SW480 (cell line): Measurements from ENCODE around the gene KRT79.
"Not testable (repeated sequence)": the region's sequence is repeated elsewhere in the genome, so short reads cannot be mapped to it uniquely, and the experiment has no call there.

Experiments used
- DNase-seq: peaks from one replicate; pipeline ENCODE4 v3.0.0-alpha.2; 2016; ENCODE audit warnings: low spot score

The KRT79 gene

DNA sequence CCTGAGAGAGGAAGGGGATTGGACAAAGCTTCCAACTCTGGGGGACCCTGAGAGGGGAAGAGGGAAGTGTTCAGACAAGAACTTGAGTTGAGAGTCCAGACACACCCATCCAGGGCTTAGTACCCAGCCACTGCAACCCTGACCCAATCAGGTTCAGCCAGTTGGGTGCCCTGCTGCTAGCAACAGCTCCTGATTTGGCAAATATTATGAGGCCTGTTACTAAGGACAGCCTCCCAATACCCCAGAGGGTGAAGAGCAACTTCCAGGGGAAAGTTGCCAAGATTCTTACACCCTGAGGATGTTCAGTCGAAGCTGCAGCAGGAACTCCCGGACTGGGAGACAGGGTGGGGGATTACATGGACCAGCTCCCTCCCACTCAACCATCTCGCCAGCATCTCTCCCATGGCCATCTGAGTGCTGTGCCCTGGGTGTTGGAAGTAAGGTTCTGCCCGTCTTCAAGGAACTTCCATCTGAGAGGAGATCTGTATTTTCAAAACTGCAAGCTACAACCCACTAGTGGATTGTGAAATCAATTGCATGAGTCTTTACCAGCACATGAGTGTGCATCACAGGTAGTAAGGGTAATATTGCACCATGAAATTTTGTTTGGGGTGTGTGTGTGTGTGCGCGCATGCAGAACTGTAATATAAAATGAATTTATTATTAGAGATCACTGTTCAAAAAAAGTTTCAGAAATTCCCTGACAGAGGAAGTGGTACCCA, 26.2 kb upstream of the KRT79 start:
- DNase-seq: no peak

DNA sequence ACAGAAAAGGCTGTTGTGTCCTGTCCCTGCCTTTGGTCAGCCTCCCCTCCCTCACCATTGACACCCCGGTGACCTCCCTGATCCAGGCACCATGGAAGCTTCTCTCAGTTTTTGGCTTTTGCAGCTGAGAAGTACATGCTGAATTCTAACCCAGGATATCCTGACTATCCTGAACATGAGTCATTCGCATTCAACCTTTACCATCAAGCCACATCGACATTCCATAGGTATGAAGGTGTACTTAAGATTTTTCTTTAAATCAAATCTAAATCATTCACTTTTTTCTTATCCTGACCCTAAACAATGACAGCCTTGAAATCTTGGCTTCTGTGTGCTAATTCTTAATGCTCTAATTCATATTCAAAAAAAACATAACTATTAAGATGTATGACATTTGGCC, 23.4 kb upstream of the KRT79 start:
- no peak for DNase-seq

DNA sequence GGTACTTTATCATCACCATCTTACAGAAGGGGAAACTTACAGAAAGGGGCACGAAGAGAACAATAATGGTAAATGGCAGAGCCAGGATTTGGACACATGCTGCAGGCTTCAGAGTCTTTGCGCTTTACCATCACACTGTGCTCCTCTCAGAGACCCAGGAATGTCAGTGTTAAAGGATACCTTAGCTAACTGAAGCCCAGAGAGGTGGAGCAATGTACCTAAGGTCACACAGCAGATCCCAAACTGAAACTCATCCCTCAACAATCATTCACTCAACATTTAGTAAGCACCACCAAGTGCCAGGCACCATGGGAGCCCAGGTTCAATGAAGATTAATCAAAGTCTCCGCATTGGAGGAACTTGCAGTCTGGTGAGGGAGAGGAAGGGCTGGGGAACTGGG, 22.7 kb upstream of the KRT79 start:
- no peak for DNase-seq

DNA sequence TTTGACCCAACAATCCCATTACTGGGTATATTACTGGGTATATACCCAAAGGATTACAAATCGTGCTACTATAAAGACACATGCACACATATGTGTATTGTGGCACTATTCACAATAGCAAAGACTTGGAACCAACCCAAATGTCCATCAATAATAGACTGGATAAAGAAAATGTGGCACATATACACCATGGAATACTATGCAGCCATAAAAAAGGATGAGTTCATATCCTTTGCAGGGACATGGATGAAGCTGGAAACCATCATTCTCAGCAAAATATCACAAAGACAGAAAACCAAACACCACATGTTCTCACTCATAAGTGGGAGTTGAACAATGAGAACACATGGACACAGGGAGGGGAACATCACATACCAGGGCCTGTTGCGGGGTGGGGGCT, 22.0 kb upstream of the KRT79 start:
- DNase-seq: not testable (repeated sequence)

DNA sequence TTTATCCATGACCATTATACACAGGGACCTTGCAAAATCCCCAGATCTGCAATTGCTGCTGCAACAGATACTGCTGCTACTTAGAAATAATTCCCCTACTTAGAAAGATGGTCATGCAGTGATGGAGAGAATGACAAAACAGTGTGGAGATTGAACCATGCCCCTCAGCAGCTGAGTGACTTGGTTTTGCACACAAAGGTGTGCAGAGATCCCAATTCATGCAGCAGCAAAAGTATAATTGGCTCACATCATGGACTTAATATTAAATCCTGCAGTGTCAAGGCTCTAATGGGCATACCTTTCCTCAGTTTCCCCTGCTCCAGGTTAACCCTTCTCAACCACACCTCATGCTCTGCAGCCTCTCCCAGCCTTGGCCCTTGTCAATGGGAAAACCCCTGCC, 17.7 kb upstream of the KRT79 start:
- no peak for DNase-seq

DNA sequence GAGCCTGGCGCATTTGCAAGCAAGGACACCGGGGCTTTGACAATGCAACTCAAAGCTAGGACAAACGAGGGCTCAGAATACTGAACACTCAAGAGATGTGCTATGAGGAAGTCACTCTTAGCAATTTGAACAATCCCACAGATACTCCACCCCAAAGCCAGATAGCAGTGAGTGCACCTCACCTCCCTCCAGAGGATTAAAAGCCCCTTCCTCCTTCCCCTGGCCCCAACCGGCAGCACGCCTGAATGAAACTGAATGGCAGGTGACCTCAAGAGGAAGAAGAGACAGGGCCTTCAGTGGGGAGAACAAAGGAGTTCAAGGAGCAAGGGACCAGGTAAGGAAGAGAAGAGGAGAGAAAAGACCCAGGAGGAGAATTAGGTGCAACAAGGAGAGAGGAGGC, 16.6 kb upstream of the KRT79 start:
- no peak for DNase-seq

DNA sequence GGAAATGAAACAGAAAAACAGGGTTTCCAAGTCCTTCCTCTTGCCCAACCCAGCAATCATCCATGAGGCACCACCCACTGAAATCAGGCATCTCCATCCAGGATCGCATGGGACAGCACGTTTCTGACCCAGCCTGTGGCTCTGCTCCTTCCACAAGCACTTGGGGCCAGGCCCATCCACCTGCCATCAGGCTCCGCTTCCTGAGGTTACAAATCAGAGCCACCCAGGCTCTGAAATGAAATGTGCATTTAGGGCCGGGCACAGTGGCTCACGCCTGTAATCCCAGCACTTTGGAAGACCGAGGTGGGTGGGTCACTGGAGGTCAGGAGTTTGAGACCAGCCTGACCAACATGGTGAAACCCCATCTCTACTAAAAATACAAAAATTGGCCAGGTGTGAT, 15.4 kb upstream of the KRT79 start:
- DNase-seq: no peak

DNA sequence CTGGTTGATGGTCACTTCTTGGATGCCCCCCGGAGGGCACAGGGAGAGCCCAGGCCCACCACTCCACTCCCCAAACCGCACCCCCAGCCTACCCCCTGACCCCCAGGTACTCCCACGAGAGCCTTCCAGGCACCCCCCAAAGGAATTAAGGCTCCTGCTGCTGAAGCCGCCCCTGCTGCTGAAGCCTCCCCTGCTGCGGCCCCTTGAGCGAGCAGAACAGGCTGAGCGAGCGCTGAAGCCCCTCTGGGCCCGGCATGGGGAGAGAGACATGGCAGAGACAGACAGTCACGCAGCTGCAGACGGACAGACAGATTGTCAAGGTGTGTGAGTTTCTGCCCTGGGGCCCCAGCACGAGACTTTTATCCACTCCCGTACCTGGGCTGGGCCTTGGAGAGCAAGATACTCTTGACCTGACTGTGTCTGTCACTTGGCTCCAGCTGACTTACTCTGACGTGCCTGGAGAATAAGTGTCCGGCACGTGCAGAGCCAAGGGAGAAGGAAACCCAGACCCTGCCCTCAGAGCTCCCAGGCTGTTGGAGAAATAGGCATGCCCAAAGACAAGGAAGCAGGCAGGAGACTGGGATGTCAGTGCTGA, 14.6 kb upstream of the KRT79 start, which contains the start of gene KRT78:
Gene KRT78 (minus strand): TSS at position 334 of the 595 bp plus-strand sequence. CDS start 64 bp downstream, at position 270.
- DNase-seq: no peak

DNA sequence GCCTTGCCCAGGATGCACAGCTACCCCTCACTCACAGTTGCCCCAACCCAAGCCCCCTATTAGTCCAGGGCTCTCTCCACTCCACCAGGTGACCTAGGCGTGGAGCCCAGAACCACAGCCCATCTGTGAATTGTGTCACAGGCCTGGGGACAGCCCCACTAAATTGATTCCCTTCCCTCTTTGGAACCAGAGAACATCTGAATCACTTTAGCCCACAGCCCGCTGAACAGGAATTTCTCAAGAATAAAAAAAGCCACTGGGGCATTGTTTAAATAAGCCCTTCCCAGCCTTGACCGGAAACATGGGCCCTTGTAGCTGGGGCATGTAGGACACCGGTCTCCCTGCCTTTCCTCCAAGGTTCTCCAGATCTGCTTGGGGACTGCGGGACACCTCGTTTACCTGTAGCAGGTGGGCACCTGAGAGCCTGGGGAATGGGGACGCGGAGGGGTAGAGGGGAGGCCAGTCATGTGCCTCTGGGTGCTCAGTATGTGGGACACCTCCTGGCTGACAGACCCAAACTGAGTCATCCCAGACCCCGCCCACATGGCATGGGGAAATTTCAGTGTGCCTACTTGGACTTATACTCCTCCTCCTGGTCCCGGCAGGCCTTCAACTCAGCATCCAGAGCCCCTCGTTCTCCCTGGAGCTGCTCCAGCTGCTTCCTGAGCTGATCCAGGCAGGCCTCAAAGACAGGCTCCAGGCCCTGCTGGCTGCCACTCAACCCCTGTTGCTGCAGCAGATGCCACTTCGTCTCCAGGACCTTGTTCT, 13.4 kb upstream of the KRT79 start:
- peak; percentile 33 for DNase-seq

DNA sequence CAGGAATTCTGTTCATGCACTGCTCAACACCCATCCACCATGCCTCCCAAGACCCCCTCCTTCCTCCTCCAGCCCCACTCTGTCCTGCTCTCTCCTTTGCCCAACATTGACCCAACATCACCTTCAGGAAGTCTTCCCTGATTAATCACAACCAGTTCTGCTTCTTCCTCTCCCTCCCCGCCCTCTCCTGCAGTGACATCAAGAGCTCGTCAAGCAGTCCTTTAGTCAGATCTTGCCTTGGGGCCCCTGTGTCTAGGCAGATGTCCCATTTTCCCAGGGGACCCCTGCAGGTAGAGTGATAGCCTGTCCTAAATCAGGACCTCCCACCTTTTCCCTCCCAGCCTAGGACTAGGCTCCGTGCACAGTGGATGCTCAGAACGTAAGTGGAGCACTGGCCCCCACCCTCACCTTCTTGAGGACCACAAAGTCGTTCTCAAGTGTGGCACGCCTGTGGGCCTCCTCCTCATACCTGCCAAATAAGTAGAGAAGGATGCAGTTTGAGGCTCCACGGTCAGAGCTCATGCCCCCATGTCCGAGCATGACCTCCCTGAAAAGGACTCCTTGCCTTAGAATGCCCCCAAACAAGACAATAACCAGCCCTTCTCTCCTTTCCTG, 12.4 kb upstream of the KRT79 start:
- no peak for DNase-seq

DNA sequence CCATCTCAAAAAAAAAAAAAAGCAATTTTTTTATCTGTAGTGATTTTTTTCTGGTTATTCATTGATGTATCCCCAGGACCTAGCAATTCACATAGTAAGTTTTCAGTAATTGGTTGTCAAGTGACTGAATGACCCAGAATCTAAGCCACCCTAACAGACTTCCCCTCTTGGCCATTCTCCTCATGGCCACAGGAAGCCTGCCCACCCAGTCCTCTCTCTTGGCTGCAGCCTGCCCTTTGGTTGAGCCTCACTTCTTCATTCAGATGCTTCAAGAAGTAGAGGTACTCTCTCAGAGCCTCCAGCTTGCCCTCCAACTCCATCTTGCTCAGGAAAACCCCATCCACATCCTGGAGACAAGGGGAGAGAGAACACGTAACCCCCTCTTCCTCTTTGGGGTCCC, 11.8 kb upstream of the KRT79 start:
- no peak for DNase-seq

DNA sequence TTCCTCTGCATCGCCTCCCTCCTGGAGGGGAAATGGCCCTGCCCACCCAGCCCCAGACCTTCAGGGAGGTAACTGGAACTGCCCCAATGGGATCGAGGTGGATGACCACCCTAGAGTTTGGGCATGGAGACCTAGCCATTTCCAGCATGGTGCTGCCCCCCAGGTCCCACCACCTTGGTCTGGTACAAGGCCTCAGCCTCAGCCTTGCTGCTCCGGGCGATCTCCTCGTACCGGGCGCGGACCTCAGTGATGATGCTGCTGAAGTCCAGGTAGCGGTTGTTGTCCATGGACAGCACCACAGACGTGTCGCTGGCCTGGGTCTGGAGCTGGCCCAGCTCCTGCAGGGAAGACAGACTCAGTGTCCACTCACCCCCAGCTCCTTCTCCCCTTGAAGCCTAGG, 10.3 kb upstream of the KRT79 start:
- DNase-seq: no peak

DNA sequence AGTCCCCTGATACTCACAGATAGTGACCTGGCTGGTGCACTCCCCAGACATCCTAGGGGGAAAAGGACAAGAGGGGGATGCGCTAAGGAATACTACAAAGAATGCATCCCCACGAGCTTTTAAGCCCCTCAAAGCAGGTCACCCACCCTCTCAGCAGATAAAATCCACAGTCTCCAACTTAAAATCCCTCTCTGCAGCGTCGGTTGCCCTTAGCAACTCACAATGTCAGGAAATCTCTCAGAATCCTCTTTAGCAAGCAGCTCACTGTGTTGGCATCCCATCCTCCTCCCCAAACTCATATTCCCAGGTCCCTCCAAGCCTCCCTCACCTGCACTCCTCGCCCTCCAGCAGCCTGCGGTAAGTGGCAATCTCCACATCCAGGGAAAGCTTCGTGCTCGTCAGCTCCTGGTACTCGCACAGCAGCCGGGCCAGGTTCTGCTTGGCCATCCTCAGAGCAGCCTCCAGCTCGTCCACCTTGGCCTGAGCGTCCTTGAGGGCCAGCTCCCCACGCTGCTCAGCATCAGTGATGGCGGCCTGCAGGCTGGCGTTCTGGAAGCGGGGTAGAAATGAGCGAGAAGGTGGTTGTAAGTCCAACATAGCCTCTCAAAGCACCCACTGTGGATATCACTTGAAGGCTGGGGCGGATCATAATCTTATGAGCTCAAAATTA, 5.5 kb upstream of the KRT79 start:
- DNase-seq: no peak

DNA sequence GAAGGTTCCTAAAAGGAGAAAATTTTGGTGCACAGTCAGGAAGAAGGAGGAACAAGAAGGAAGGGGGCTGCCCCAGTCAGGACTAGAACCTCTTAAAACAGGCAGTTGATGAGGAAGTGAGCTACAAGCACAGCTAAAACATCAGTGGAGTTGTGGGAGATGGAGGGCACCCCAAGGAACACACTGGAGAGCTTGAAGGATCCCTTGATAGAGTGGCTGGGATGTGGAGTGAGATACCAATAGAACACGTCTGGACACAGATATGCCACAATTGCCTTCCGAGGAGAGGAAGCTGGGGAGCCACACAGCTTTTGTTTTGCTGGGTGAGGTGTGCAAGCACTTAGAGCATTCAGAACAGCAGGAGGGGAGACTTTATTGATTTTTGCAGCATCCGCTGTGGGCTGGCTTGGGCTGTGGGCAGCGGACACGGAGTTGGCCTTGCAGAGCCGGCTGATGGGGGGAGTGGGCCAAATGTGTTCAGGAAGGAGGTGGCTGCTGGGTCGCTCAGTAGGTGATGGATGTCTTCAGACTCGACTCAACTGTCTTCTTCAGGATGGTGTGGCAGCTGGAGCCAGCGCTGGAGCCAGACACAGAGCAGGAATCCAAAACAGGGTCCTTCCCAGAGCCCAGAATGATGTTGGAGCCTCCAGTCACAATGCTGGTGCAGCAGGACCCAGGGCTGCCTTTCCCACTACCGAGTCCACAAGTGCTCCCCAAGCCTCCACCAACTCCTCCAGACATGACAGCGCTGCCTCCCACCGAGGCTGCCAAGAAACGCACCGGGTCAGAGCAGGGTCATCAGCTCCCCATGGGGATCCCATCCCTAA, 4.7 kb upstream of the KRT79 start:
- no peak for DNase-seq

DNA sequence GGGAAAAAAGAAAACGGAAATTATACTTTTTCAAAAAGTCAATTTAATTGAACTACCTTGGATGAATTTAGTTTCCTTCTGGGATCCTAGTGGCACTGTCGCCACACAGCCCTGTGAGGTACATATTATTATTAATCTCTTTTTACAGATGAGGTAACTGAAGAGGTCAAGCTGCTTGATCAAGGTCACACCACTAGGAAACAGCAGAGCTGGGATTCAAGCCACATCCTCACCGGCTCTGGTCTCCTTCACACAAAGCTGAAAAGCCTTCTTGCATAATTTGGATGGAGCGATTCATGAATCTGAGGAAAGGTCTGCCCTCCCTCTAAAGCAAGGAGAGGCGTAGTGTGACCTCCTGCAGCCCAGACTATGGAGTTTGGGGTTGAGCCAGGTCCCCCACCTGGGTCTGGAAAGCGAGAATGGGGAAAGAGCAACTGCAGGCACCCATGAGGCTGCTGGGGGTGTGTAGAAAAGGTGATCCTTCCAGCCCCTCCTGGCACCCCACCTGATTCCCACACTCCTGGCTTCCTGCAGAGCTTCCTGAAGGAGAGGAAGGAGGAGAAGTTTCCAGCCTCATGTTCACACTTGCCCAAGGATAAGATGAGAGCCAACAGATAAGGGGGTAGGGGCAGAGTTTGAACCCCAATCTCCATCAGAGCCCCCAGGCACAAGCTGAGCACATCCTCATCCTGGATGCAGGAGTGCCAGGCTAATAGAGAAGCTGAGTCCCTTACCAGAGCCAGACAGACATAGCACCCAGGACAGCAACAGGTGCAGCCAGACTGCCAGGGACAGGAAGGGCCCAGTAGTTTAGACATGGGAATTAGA, 3.9 kb upstream of the KRT79 start:
- DNase-seq: no peak

DNA sequence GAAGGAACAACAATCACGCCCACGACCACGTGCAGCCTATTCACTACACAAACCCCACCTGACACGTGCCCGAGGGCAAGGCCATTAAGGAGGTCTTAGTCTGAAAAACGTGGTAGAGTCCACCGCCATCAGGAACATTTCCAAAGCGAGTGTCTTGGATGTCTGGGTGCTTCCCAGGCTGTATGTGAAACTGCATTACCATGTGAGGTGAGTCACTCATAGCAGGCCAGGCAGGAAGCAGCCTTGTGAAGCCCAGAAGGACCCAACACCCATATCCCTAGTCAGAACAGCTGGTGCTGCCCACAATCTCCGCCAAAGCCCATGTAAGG, 3.3 kb upstream of the KRT79 start:
- peak; percentile 39 for DNase-seq

DNA sequence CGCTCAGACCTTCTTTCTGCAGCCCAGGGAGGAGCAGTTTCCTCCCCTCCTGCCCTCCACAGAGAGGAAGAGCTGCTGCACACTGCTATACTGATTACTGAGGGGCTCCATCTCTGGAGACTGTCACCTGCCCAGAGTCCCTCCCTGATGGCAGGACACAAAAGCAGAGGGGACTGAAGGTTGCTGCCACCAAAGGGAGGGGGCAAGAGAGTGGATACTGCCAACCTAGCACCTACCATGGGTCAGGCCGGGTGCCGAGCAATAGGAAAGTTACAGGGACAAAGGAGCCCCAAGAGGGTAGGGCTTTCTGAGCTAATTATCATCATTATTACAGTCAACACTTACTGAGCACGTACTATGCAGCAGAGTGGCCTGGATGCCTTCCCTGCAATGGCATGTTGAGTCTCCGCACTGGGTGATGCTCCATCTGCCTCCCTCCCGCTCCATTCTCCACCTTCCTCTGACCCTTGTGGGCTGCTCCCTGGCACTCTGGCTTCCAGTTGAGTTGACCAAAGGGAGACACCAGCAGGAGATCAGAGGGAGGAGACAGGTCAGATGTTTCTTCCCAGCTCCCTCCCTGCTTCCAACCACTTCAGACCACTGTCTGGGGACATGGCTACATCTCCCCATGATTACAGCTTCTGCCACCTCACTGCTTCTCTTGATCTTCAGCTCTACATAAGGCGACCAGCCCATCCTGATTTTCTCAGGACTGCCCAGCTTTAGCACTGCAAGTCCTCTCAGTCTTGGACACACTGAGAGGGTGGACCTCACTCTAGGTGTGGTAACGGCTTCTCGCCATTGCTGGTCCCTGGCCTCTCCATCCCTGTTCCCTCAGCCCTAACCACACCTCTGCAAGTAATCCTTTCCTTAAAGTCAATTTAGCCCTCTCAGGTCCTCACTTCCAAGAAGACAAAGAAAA, 2.6 kb upstream of the KRT79 start:
- no peak for DNase-seq

DNA sequence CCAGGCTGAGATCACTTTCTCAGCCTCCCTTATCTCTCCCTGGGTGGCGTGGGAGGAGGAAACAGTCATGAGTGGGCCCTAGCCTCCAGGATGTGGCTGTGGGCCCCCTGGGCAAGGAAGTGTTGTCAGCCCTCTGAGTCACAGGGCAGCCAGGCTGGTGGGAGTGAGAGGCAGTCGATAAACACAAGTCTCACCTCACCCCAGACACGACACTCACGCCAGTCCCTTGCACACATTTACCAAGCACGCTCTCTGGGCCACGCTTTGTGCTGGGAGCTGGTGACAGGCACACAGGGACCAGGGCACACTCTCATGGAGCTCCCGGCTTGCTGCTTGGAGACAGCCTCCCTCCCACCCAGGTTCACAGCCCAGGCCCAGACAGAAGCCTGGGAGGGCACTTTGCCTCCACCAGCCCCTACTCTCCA, 1.9 kb upstream of the KRT79 start:
- DNase-seq: no peak

DNA sequence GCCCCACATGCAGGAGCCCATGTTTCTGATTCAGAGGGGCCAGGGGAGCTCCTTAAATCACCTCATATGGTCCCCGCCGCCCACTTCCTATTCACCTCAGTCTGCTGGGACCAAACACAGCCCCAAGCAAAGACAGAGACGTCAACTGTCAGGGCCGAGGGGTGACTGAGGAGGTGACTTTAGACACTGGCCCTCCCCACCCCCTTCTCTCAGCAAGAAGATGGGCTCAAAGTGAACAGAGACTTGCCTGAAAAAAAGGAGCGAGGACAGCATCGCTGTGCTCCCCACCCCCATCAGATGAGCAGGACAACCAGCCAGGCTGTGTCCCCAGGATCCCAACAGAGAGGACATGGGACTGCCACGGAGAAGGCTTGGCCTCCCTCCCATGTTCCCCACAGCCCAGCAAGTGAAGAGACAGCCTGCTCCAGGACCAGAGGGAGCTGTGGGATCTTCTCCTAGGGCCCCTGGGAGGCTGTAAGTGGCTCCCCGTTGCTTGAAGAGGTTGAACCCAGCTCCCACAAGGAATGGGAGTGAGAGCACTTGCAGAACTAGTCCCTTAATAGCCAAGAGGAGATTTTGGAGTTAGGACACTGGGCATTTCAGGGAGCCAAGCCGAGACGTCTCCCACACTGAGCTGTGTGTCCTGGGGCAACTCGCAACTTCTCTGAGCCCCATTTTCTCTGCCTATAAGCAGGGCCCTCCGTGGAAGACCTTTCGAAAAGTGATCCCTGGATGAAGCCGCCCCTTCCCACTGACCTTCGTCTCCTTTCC, 1.3 kb upstream of the KRT79 start:
- DNase-seq: no peak
